NOMO-1 treated with dmso at 0.1 percent for 144 hours (cell line): Measurements from ENCODE around the gene SDK2.

ENCODE experiments used
- DNase-seq: peaks from one replicate; lab custom pipeline; 2025; ENCODE audit not compliant: unreplicated experiment; lab: John Stamatoyannopoulos, UW

The SDK2 gene

GRCh38 chr17:73349647-73350046 lies 294.6 kb downstream of the SDK2 start:
- DNase-seq, result no peak

GRCh38 chr17:73349138-73349537 lies 295.1 kb downstream of the SDK2 start:
- DNase-seq, result no peak

- DNase-seq, result no peak
Observed at GRCh38 chr17:73348829-73349095, 295.5 kb downstream of the SDK2 start.

DNA sequence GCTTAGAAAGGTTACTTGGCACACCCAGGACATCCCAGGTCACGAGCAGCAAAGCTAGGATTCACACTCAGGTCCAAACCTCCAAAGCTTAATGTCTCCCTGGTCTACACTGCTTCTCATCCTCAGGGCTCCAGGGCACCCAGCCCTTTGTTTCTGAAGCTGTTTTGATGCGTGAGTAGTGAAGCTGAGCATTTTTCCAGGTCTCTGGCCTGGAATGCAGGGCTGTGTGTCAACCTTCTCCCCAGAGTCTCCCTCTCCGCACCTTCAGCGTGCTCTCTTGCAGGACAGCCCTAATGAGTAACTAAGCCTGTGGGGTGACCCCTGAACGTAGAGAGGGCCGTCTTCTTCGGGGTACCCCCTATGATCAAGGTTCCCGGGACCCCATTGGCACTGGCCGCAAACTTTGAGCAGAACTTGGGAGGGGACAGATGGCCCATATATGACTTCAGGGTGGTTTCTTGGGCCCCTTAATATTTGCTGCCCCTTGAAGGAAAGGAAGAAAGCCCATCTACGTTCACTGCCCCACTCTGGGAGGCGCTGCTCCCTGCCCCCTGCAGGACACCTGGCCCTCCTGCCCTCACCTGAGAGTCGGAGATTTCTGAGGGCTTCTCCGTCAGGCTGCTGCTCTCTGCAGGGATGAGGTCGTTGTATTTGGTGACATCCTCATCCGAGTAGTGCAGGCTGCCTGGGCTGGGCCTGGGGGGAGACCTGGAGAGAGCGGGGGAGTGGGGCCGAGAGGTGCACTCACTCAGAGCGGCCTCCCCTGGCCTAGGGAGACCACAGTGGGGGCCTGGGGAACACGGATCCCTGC lies 296.0 kb downstream of the SDK2 start:
- no peak for DNase-seq

DNA sequence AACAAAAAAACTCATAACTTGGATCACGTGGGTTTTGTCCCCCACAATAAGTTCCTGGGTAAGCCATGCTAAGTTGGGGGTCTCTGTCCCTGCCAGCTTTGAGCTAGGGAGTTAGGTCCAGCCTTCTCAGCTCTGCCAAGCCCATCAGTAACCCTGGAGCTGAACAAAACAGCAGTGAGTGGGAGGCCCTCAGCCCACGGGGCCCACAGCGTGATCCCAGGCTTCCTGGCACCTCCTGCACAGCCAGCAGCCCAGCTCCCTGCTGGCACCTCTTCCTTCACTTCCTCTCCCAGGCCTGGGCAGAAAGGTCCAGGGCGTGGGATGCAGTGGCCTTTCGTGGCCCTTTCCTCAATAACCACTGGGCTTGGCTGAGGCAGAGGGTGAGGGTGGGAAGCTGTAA lies 296.9 kb downstream of the SDK2 start:
- no peak for DNase-seq

GRCh38 chr17:73346501-73347162 lies 297.6 kb downstream of the SDK2 start:
- DNase-seq, result no peak

DNA sequence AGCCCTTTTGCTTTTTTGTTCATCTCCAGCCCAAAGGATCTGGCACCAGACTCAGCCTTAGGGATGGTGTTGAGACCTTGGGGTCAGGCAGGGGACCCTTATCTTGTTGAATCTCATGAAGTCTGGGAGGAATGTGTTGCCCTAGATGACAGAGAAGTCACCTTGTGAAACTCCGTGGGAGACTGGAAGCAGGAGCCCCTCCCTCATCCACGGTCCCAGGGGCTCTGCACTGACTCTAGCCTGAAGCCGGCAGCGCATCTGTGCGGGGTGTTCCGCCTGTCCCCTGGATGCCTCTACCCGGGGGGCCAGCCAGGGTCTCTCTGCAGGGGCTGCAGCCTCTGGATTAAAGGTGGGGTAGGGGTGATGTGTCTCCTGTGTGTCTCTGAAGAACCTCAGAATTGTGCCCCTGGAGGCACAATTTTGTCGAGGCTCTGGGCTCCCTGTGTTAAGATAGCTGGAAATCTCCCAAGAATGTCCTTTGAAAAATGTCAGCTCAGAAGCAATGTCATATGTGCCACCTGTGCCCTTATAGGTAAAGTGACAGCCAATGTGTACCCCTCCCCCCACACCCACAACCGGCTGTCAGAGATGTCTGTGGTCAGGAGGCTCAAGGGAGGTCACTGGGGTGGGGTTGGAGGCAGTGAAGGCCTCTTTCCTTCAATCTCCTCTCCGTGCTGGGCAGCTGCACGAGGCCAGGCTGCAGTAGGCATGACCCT lies 300.3 kb downstream of the SDK2 start:
- no peak for DNase-seq

DNA sequence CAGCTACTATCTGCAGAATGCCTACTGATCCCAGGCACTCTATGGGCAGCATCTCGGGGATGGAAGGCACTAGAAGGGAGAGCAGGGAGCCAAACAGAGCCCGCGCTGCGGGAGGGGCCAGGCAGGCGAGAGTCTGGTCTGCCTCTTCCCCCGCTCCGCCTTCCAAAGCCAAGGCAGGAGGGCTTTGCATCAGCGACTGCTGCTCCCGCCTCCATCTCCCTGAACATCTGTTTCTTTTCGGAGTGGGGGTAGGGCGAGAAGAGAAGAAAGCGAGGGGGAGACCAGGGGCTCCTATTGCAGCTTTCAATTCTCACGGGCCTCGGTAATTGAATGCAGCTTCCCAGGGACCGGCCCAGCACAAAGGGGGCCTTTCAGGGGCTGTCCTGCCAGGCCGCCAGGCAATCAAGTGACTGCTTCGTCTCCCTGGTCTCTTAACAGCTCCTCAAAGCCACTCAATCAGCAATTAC lies 301.0 kb downstream of the SDK2 start:
- DNase-seq, result no peak

DNA sequence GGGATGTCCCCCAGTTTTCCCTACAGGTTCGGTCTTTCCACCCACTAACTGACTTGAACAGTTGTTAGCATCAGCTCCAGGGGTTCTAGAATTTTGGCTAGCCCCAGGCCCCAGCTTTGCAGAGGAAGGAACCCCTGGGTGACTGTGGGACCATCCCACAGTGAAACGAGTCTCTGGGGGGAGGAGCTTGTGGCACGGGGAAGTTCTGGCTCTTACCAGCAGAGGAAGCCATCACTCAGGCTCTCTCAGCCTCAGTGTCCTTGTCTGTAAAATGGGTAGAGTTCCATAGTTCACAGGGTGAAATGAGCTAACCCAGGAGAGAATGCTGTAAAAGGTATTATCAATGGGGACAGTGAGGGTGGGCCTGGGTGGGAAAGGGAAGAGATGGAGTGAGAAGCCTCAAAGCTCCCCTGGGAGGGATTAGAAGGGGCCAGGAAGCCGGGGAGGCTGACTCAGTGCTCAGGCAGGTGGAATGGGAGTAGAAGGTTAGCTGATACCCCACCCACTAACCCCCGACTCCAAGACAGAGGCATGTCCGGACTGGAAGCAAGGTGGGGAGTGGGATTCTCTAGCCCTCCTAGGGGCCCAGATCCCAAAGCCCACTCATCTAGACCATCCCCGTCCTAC lies 301.6 kb downstream of the SDK2 start:
- DNase-seq, result no peak

DNA sequence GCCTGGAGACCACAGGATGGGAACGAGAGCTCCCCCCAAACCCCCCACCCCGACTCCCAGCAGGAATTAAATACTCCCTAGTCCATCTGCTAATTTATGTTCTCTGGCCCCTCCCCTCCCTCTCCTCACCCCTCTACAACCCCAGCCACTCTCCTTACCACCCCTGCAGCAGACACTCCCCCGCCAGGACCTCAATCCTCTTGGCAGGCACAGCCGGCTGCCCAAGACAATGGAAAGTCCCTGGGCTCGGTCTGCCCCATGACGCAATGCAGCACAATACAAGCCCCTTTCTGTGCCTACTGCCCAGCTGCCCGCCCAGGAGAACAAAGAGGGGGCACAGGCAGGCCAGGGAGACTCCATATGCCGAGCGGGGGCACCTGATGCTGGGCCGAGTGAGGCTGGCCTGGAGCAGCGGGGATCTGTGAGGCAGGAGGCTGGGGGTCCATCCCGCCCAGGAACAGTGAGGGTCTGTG lies 302.2 kb downstream of the SDK2 start:
- no peak for DNase-seq

DNA sequence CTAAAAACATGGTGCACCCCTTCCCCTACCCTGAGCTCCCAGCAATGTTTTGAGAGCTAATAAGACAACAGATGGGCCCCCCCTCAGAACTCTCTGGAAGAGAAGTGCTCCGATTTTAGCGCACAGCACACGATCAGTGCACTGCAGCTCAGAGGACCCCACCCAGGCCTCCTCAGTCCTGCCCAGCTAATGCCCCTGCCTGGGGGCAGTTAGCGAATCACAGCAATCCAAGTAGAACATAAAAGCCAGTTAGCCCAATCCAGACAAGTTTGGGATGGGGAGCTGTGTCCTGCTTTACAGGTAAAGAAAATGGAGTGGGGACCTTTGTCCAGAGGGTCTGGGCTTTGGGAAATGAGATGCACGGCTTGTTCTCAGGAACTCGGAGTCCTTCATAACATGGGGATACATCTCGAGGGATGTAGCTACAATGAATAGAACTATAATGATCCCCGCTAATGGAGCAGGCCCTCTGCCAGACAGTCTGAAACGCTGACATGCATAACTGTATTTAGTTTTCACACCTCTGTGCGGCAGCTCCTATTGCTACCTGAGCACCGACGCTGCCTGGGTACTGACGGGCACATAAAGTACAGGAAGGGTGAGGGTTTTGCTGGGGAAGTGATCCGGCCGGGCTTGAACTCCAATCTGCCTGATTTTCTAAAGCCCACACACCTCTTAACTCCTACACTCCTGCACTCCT lies 302.7 kb downstream of the SDK2 start:
- DNase-seq, result no peak

DNA sequence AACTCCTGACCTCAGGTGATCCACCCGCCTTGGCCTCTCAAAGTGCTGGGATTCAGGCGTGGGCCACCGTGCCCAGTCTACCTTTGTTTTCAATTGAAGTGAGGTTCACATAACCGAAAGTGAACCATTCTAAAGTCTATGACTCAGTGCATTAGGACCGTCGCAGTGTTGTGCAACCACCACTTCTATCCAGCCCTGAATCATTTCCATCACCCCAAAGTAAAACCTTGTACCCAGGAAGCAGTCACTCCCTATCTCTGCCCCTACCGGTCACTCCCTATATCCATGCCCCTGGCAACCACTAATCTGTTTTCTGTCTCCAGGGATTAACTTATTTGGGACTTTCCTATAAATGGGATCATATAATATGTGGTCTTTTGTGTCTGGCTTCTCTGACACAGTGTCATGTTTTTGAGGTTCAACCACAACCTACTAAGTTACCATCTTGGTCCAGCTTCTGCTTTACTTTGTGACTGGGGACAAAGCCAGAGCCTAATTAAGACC lies 304.1 kb downstream of the SDK2 start:
- DNase-seq, result peak; percentile 83

DNA sequence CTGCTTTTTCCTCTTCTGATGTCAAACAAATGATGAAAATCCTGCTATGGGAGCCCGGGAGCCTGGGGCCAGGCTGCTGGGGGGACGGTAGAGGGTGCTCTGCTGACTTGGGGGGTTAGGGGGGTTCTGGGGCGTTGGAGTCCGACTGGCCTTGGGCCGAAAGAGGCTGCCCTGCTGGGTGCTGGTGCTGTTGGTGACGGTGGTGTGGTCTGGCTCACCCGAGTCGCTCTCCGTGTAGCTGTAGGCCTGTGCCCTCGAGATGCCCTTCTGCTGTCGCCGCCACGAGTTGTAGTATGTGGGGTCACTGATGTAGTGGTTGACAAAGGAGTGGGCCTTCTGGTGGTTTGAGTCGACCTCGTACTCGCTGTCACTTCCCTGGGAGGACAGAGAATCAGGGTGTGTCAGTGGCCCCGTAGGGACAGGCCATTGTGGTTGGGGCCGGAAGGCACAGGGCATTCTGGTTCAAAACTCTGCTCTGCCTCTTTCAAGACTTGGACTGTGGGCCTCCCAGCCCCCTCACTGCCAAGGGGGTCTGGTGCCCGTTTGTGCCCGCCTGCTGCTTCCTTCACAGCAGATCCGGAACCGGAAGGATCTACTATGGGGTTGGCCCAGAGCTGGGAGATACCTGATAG lies 305.6 kb downstream of the SDK2 start:
- no peak for DNase-seq

DNA sequence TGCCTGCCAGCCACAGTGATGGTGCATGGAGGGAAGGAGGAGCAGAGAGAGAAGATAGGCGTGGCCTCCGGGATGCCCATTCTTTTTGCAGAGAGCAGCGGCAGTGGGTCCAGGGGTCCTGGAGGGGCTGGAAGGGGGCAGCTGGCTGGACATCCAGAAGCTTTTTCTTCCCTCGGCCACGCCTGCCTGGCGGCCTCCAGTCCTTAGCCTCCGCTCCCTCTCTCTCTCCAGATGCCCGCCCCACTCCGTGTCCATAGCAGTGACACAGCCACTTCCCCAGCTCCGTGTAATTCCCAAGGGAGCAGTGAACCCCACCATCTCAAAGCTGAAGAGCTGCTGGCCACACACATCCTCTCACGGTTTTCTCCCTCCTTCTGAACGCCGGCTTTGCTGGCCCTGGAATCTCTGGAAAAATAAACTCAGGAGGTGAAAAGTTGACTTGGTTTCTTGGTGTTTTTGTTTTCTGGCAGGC lies 306.2 kb downstream of the SDK2 start:
- DNase-seq, result no peak

DNA sequence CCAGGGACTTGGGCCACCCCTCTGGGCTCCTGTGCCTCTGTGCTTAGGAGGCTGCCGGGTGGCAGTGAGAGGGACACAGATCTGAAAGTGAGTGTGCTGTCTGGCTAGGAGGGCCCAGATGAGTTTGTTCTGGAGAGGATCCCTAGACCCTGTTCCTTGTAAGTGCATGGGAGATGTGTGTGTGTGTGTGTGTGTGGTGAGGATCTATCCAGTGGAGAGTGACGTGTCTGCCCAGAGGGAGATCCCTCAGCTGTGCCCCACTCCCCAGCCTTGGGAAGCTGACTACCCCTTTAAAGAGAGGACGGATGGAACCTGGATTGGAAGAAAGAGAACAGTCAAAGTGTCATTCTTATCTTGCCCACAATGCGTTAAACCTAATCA lies 306.9 kb downstream of the SDK2 start:
- no peak for DNase-seq

GRCh38 chr17:73336408-73337329 lies 307.6 kb downstream of the SDK2 start:
- DNase-seq, result no peak

DNA sequence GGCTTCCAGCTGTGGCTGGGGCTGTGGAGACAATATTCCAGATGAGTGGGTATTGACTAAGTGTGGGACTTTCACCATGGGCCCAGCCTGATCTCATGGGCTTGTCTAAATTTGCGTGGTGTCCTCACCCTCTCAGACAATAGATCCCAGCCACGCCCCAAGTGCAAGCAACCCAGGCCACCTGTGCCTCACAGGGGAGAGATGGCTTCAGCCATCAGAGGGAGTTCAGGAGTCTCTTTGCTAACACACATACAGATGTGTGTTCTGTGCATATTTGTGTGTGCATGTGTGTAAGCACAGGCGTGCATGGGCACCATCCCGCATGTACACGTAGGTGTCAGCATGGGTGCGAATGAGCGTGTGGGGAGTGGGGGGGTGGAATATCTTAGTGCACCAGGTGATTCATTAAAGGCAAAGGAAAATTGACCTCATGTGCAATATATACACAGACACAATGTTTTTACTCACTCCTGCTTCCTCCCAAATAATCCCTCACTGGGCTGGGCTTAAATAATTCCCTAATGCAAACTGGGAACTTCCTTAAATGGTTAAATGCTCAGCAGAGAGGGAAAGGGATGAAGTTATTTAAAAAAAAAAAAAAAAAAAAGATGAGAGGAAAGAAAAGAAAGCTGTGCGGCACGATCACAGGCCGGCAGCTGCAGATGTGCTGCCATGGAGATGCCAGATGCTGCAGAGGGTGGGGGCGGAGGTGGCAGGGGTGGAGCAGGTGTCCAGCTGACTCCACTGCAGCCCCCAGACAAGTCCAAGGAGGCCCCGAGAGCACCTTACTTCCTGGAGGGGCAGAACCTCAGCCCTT lies 308.4 kb downstream of the SDK2 start:
- no peak for DNase-seq

DNA sequence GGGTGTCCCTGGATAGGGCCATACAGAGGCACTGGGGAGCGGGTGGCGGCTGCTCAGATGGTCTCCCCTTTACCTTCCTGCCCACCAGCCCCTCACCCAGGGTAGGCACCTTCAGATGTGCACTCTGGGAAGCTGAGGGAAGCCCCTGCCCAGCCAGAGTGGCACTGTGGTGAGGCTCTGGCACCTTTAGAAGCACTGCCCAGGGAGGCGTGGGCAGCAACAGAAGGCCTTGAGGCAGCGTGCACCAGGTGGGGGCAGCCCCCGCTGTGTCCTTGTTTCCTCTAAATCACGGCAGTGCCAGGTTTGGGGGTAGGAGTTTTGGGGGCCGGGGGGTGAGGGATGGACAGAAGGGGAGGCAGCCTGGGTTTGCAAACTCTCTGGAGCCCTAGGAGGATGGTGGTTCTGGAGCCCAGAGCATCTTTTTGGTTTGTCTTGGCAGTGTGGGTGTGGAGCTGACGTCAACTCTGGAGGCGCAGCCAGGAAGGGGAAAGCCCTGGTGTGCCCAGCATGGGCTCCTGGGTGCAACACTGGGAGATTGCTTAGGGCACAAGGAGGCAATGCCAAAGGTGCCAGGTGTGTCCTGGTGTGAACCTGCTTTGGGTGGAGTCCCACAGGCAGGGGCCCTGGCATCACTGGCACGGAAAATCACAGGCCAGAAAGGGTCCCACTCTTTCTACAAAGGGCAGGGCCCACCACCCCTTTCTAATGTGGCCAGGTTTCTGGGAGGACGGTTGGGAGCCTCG lies 309.3 kb downstream of the SDK2 start:
- DNase-seq, result no peak
